ENCODE data around the gene LAMC2. TPM values are rescaled to one million over a fixed set of nuclear protein-coding genes. Genes with fewer than 3 reads are reported as not detected.

The LAMC2 gene
- total and polyA plus RNA-seq, 8 donors, result 38.1 to 104 (median 46.6) TPM

DNA sequence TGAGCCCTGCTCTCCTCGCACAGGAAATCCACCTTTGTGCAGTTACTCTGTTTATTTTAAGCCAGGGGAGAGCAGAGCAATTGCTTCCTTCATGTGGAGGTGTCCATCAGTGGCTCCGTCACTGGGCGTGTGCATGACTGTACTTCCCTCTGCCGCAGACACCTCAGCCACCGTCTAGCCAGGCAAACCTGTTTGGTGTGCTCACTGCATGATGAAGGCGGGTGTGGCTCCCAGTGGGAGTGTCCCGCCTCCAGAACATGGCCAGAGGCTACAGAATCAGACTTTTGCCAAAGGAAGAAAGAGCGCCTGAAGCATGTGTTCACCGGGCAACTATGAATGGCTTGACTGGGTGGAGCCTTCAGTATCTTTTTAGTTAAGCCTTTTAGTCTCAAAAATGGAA is 26.1 kb upstream of the LAMC2 start:
- no peaks in the 10 kb centered on the region for H3K27me3 ChIP-seq
- TF ChIP-seq, protein P1, sequence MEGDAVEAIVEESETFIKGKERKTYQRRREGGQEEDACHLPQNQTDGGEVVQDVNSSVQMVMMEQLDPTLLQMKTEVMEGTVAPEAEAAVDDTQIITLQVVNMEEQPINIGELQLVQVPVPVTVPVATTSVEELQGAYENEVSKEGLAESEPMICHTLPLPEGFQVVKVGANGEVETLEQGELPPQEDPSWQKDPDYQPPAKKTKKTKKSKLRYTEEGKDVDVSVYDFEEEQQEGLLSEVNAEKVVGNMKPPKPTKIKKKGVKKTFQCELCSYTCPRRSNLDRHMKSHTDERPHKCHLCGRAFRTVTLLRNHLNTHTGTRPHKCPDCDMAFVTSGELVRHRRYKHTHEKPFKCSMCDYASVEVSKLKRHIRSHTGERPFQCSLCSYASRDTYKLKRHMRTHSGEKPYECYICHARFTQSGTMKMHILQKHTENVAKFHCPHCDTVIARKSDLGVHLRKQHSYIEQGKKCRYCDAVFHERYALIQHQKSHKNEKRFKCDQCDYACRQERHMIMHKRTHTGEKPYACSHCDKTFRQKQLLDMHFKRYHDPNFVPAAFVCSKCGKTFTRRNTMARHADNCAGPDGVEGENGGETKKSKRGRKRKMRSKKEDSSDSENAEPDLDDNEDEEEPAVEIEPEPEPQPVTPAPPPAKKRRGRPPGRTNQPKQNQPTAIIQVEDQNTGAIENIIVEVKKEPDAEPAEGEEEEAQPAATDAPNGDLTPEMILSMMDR (IDR thresholded peaks at IDR 0.05), result no peak
- H3K36me3 ChIP-seq, result no peaks in the 10 kb centered on the region
- no peaks in the 10 kb centered on the region for H3K9me3 ChIP-seq
- ATAC-seq (peak; percentile 100), DNase-seq (peak in 3 of 4 donors; percentile 81 to 86 (median 83))
- intact Hi-C loops (cut with DNase I), result no loop called here
- H3K4me3 ChIP-seq, result no peak overlapping the region
- no peak overlapping the region for H3K27ac ChIP-seq
- H3K4me1 ChIP-seq, result no peaks in the 10 kb centered on the region

GRCh38 chr1:183161391-183161790 is 24.7 kb upstream of the LAMC2 start:
- no peaks in the 10 kb centered on the region for H3K4me1 ChIP-seq
- no peak overlapping the region for H3K4me3 ChIP-seq
- intact Hi-C loops (cut with DNase I), result no loop called here
- no peaks in the 10 kb centered on the region for H3K36me3 ChIP-seq
- H3K27me3 ChIP-seq, result no peaks in the 10 kb centered on the region
- no peaks in the 10 kb centered on the region for H3K9me3 ChIP-seq
- ATAC-seq (no peak), DNase-seq (no peak)
- H3K27ac ChIP-seq, result no peak overlapping the region
- TF ChIP-seq, protein P1 (IDR thresholded peaks at IDR 0.05), result no peak

DNA sequence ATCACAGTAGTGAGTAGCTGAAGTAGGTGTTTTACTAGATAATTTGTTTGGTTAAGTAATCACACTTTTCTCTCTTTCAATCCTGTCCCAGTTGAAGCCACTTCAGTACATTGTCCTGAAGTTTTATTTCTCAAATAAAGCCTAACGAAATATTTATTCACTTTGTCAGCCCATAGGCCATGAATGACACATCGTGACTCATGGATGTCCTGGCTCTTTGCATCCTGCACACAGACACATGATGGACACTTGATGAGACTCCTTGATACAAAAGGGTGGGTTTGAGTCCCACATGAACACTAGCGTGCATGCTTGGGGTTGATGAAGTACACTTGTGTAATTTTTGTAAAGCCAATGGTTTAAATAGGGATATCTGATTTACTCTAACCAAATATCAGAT is 22.7 kb upstream of the LAMC2 start:
- intact Hi-C loops (cut with DNase I), result no loop called here
- Histone ChIP-seq H3K27ac (no peak overlapping the region), H3K4me3 (no peak overlapping the region), H3K4me1 (no peaks in the 10 kb centered on the region), H3K27me3 (no peaks in the 10 kb centered on the region), H3K36me3 (no peaks in the 10 kb centered on the region), H3K9me3 (no peaks in the 10 kb centered on the region)
- TF ChIP-seq, protein P1 (IDR thresholded peaks at IDR 0.05), result no peak
- ATAC-seq (no peak), DNase-seq (no peak)

- H3K4me3 ChIP-seq, result no peak overlapping the region
- H3K27ac ChIP-seq, result no peak overlapping the region
- H3K36me3 ChIP-seq, result no peaks in the 10 kb centered on the region
- TF ChIP-seq, protein P1 (IDR thresholded peaks at IDR 0.05), result no peak
- H3K9me3 ChIP-seq, result no peaks in the 10 kb centered on the region
- no peaks in the 10 kb centered on the region for H3K4me1 ChIP-seq
- H3K27me3 ChIP-seq, result no peaks in the 10 kb centered on the region
- ATAC-seq, result peak; percentile 56
- intact Hi-C loops (cut with DNase I), result no loop called here
- no peak for DNase-seq
Measured at GRCh38 chr1:183164340-183164739, 21.7 kb upstream of the LAMC2 start.

GRCh38 chr1:183164963-183165362 is 21.1 kb upstream of the LAMC2 start:
- Histone ChIP-seq H3K9me3 (no peaks in the 10 kb centered on the region), H3K4me1 (no peaks in the 10 kb centered on the region), H3K4me3 (no peak overlapping the region), H3K27ac (no peak overlapping the region), H3K27me3 (no peaks in the 10 kb centered on the region), H3K36me3 (no peaks in the 10 kb centered on the region)
- intact Hi-C loops (cut with DNase I), result no loop called here
- no peak for ATAC-seq
- DNase-seq, result no peak
- TF ChIP-seq, protein P1 (IDR thresholded peaks at IDR 0.05), result no peak

Measured in left lung (tissue), 10 donors.